ENCODE data around the gene FGFR3.

The FGFR3 gene

DNA sequence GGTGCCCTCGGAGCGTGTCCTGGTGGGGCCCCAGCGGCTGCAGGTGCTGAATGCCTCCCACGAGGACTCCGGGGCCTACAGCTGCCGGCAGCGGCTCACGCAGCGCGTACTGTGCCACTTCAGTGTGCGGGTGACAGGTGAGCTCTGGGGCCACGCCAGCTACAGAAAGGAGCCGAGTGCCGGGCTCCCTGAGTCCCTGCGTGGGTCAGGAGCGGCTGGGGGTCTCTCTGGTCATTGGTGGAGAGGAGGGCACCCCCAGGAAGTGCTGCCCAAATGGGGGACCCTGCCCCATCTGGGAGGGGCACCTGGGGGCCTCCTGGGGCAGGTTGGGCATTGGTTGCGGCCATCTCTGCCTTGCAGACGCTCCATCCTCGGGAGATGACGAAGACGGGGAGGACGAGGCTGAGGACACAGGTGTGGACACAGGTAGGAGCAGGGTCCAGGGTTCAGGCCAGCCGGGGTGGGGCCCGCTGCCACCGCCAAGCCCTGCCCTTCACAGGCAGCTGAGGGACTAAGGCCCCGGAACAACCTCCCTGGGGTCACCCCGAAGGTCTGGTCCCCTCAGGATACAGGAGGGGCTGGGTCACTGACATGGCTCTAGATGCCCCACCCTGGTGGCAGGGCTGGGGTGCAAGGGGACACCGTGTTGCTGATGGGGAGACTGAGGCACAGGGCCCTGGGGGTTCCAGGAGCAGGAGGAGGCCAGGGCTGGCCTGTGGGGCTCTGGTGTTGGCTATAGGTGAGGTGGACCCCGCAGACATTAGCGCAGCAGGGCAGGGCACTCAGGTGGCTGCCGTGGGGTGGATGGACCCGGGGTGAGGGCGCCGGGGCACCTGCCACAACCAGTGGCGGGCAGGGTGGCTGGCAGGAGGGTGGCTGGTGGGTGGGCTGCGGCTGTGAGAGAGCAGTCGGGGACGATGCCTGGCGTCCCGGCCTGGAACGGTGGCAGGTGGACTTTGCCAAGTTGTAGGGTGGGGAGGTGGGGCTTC is 6.6 kb downstream of the FGFR3 start:
- no peak for DNase-seq
- intact Hi-C loops (cut with DNase I; ENCODE audit: low total_unique reads), result no loop called here
- Histone ChIP-seq H3K27ac (no peak overlapping the region), H3K36me3 (no peaks in the 10 kb centered on the region), H3K4me1 (peaks cover 0 to 10% (median 5%) of the 10 kb centered on the region in 4 donors), H3K27me3 (peaks cover 0 to 59% of the 10 kb centered on the region in 2 donors), H3K4me3 (no peak overlapping the region), H3K9me3 (no peaks in the 10 kb centered on the region)
- TF ChIP-seq CTCF (IDR thresholded peaks at IDR 0.05), result no peak

GRCh38 chr4:1800805-1801204 is 7.7 kb downstream of the FGFR3 start:
- no peak for TF ChIP-seq CTCF (IDR thresholded peaks at IDR 0.05)
- no peaks in the 10 kb centered on the region for H3K9me3 ChIP-seq
- H3K4me3 ChIP-seq, result no peak overlapping the region
- H3K4me1 ChIP-seq, result no peaks in the 10 kb centered on the region
- no peak overlapping the region for H3K27ac ChIP-seq
- H3K27me3 ChIP-seq, result peaks cover 0 to 48% of the 10 kb centered on the region in 2 donors
- DNase-seq, result no peak
- no peaks in the 10 kb centered on the region for H3K36me3 ChIP-seq
- intact Hi-C loops (cut with DNase I; ENCODE audit: low total_unique reads), result no loop called here

DNA sequence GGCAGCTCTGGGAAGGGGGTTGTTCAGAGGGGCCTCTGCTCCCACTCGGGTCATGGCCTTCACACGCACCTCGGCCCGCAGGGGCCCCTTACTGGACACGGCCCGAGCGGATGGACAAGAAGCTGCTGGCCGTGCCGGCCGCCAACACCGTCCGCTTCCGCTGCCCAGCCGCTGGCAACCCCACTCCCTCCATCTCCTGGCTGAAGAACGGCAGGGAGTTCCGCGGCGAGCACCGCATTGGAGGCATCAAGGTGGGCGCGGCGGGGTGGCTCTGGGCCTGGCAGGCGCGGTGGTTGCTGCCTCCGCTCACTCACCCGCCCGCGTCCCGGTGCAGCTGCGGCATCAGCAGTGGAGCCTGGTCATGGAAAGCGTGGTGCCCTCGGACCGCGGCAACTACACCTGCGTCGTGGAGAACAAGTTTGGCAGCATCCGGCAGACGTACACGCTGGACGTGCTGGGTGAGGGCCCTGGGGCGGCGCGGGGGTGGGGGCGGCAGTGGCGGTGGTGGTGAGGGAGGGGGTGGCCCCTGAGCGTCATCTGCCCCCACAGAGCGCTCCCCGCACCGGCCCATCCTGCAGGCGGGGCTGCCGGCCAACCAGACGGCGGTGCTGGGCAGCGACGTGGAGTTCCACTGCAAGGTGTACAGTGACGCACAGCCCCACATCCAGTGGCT is 8.3 kb downstream of the FGFR3 start:
- no peak overlapping the region for H3K4me3 ChIP-seq
- intact Hi-C loops (cut with DNase I; ENCODE audit: low total_unique reads), result no loop called here
- no peaks in the 10 kb centered on the region for H3K36me3 ChIP-seq
- H3K4me1 ChIP-seq, result no peaks in the 10 kb centered on the region
- H3K27me3 ChIP-seq, result peaks cover 0 to 42% of the 10 kb centered on the region in 2 donors
- TF ChIP-seq CTCF (IDR thresholded peaks at IDR 0.05), result no peak
- no peak for DNase-seq
- no peak overlapping the region for H3K27ac ChIP-seq
- no peaks in the 10 kb centered on the region for H3K9me3 ChIP-seq

- H3K4me1 ChIP-seq, result no peaks in the 10 kb centered on the region
- intact Hi-C loops (cut with DNase I; ENCODE audit: low total_unique reads), result no loop called here
- H3K36me3 ChIP-seq, result no peaks in the 10 kb centered on the region
Measured at GRCh38 chr4:1802151-1802715, 9.1 kb downstream of the FGFR3 start.

More at GRCh38 chr4:1802151-1802715, 9.1 kb downstream of the FGFR3 start:
- Histone ChIP-seq H3K27ac (no peak overlapping the region), H3K4me3 (no peak overlapping the region), H3K9me3 (no peaks in the 10 kb centered on the region), H3K27me3 (peaks cover 0 to 34% of the 10 kb centered on the region in 2 donors)
- no peak for TF ChIP-seq CTCF (IDR thresholded peaks at IDR 0.05)
- DNase-seq, result no peak

Data from tibial artery (tissue), 4 donors.